ENCODE results near the gene UTP25. TPM values are rescaled to one million over a fixed set of nuclear protein-coding genes. Genes with fewer than 3 reads are reported as not detected.
"Not testable (repeated sequence)": the region's sequence is repeated elsewhere in the genome, so short reads cannot be mapped to it uniquely, and the experiment has no call there.

Gene UTP25
- polyA plus RNA-seq (ENCODE audit: insufficient read length in 12 of 12): 1 to 10 TPM in 11 of 12 donors, not detected in 1; 6.4 to 8.9 (median 7.4) TPM
- long read RNA-seq, donor 1, full-length matches to known transcripts: 3 of 3 reads
- long read RNA-seq, donor 1, partial matches to known transcripts: 0 of 3 reads
- long read RNA-seq, donor 1, other reads (novel, unspliced or antisense): 0 of 3 reads
- long read RNA-seq, donor 2, full-length matches to known transcripts: 4 of 4 reads
- long read RNA-seq, donor 2, partial matches to known transcripts: 0 of 4 reads
- long read RNA-seq, donor 2, other reads (novel, unspliced or antisense): 0 of 4 reads
- long read RNA-seq, donor 3, full-length matches to known transcripts: 1 of 1 reads
- long read RNA-seq, donor 3, partial matches to known transcripts: 0 of 1 reads
- long read RNA-seq, donor 3, other reads (novel, unspliced or antisense): 0 of 1 reads
- long read RNA-seq, donor 4, full-length matches to known transcripts: 1 of 1 reads
- long read RNA-seq, donor 4, partial matches to known transcripts: 0 of 1 reads
- long read RNA-seq, donor 4, other reads (novel, unspliced or antisense): 0 of 1 reads
- long read RNA-seq, donor 5, full-length matches to known transcripts: 5 of 14 reads
- long read RNA-seq, donor 5, partial matches to known transcripts: 9 of 14 reads
- long read RNA-seq, donor 5, other reads (novel, unspliced or antisense): 0 of 14 reads
- long read RNA-seq, donor 6, full-length matches to known transcripts: 1 of 1 reads
- long read RNA-seq, donor 6, partial matches to known transcripts: 0 of 1 reads
- long read RNA-seq, donor 6, other reads (novel, unspliced or antisense): 0 of 1 reads
- long read RNA-seq, donor 7: 0 reads
- long read RNA-seq, donor 8, full-length matches to known transcripts: 2 of 2 reads
- long read RNA-seq, donor 8, partial matches to known transcripts: 0 of 2 reads
- long read RNA-seq, donor 8, other reads (novel, unspliced or antisense): 0 of 2 reads
- long read RNA-seq, donor 9, full-length matches to known transcripts: 1 of 1 reads
- long read RNA-seq, donor 9, partial matches to known transcripts: 0 of 1 reads
- long read RNA-seq, donor 9, other reads (novel, unspliced or antisense): 0 of 1 reads
- long read RNA-seq, donor 10, full-length matches to known transcripts: 1 of 1 reads
- long read RNA-seq, donor 10, partial matches to known transcripts: 0 of 1 reads
- long read RNA-seq, donor 10, other reads (novel, unspliced or antisense): 0 of 1 reads
- long read RNA-seq, donor 11, full-length matches to known transcripts: 3 of 3 reads
- long read RNA-seq, donor 11, partial matches to known transcripts: 0 of 3 reads
- long read RNA-seq, donor 11, other reads (novel, unspliced or antisense): 0 of 3 reads

- DNase-seq: peak; percentile 95
These were observed at the start of gene UTP25 for GRCh38 chr1:209827384-209828262. Gene UTP25 (plus strand): TSS chr1:209827972. CDS start chr1:209828064, 92 bp downstream.

DNA sequence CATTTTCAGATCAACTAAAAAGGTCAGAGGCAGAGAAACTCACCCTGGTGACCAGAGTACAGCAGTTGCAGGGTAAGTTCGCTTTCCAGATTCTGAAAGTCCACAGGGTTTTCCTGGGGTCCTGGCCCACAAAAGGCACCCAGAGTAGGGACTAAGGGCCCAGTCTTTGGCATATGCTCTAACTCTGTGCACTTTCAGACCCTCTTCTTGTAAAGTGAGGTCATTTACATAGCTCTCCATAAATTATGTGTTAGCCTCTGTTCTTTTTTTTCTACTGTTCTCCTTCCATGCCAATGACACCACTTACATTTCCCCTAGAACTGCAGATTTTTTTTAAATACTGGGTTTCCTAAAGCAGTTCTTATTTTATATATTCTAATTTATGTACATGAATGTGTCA lies 49.7 kb upstream of the UTP25 start:
- DNase-seq: no peak

- DNase-seq: no peak
These were observed 47.5 kb upstream of the UTP25 start for GRCh38 chr1:209780268-209780667.

DNA sequence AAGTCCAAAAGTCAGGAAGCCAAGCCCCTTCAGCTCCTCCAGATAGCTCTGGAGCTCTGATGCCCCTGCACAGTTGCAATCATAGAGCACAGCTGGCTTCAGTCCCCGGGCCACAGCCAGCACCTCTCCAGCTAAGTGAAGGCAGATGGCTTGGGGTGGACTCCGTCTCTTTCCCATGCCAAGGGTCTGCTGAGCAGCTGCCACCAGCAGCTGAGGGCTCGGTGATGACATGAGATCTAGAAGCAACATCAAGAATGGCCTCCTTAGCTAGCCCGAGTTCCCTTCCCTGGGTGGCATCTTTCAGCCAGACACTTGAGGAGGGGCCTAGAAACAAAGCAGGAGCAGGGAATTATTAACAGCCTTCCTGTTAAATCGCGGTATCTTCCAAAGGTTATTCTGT lies 44.4 kb upstream of the UTP25 start:
- no peak for DNase-seq

GRCh38 chr1:209784265-209785169 lies 43.3 kb upstream of the UTP25 start, which contains the start of gene C1orf74:
Gene C1orf74 (minus strand): TSS chr1:209784559. CDS start chr1:209783634, 925 bp downstream.
- DNase-seq: peak; percentile 99

DNA sequence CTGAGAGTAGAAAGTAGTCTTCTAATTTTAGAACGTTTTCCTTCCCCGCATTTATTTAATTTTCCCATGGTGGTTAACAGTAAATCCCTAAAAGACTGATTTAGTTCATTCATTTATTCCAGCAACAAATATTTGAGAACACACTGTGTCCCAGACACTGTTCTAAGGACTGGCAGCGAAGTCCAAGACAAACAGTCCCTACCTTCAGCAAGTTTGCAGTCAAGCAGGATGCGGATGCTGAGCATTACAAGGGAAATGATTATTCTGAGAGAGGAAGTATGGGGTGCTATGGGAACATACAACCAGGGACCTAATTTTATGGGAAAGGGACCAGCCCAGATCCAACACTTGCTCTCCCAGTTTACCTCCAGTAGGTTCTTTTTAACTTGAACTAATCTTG lies 42.2 kb upstream of the UTP25 start:
- DNase-seq: no peak

GRCh38 chr1:209786146-209786545 lies 41.6 kb upstream of the UTP25 start:
- DNase-seq: no peak

DNA sequence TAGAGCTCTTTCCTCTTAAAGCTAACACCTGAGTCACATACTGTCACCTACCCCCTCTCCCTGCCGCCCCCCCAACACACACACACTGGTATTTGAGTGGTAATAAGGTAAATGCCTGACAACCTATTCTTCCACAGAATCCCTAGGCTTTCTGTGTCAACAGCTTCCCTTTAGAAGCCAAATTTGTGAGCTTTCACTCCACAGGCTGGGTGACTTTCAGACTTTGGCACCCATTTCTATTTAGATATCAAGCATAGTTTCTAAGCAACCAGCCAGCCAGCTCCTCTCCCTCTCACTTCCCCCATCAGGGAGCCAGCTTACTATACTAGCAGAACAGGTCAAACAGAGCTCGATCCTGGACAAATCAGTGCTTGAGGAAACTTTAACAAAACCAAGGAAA lies 40.2 kb upstream of the UTP25 start:
- no peak for DNase-seq

DNA sequence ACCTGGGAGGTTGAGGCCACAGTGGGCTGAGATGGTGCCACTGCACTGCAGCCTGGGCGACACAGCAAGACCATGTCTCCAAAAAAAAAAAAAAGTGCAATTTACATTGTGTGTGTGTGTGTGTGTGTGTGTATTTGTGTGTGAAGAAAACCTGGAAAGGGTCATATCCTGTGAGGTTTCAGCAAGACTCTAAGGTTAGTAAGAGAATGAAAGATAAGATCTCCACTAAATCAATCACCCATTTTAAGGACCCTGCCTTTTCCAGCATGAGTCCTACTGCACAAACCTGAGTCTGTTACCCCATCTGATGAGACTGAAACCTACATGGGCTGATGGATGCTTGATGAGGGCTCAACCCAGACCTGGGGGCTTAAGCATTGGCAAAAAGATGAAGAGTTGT lies 38.5 kb upstream of the UTP25 start:
- no peak for DNase-seq

- DNase-seq: no peak
These were observed 37.2 kb upstream of the UTP25 start for GRCh38 chr1:209790286-209791193.

GRCh38 chr1:209791920-209792319 lies 35.9 kb upstream of the UTP25 start:
- no peak for DNase-seq

GRCh38 chr1:209793711-209794110 lies 34.1 kb upstream of the UTP25 start:
- DNase-seq: not testable (repeated sequence)

DNA sequence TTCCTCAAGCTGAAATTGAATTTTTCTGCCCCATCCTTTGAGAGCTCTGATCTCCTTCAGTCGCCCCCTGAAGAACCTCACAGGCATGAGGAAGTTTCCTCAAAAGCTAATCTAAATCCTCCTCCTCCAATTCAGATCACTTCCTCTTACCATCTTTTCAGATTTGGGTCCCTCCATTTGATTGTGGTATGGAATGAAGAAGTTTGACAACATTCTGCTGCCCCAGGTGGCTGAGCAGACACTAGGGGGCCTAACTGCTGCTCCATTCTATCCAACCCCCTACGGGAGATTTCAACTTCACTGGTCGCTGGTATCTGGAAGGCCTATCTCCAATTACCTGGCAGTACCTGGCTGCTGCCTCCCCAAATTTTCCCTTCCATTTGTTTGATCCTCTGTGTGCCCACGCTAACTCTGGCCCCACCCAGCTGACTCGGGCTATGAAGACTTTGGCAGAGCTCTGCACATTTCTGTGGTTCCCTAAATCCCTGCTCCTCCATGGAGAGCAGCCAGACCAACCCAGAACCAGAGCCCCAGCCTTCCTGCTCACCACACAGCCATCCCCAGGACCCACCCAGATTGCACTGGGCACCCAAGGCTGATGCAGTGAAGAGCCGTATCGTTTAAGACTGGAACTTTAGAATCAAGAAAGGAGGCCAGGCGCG lies 29.7 kb upstream of the UTP25 start:
- DNase-seq: no peak

DNA sequence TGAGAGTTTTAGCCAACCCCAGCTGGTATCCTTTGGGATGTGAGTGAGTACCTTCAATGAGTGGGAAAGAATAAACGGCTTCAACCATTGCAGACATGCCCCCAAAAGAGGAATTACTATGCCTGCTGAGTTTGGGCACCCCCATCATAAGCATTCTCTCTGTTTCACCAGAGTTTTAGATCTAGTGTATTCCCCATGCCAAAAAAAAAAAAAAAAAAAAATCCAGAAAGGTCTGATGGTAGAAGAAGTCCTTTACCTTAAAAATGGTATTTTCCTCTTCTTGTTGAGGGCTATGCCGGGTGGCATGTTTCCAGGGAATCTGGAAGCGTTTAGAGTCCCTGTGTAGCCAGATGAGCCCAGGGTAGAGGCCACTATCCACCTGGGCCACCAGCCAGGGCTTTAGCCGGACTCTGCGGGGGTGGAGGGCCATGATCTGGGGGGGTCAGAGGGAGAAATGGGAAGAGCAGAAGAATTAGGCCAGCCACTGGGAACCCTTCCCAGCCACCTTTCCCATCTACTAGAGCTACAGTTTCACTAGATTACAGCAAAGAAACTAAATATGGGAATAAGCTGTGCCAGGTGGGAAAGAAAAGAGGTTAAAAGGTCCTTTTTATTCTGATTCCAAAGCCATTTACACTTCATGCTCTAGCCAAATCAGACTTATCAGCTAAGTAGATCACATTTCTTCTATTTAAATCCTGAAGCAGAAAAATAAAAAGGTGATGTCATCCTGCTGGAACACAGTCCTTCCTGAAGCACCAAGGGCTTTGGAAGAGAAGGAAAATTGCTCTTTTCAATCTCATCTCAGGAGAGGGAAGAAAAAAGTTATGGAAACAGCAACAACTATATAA lies 26.6 kb upstream of the UTP25 start:
- peak; percentile 59 for DNase-seq

DNA sequence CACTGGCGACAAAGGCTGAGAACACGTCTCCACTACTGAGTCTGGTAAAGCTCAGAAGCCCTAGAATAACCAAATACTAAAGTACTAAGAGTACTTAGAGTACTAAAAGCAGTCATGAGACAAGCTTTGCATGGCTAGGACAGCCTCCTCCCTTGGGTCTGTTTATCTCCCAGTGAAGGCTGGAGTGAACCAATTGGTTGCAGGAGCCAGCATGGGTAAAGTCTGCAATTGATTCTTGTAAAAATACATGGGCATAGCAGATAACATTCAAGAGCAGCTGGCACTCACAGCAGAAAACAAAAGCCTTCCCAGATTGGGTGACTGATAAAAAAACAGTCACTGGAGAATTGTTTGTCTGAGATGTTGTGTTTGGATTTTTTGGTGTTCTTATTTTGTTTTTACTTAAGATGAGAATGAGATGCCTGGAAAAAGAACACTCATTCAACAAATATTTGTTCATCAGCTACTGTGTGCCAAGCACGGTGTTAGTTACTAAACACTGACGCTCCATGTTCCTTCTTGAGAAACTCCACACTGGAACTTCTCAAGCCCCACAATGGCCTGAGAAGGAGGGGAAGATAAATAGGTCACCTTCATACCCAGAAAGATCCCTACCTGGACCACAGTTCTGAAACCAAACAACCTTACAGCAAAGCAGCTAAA lies 25.5 kb upstream of the UTP25 start:
- no peak for DNase-seq

- no peak for DNase-seq
These were observed 25.0 kb upstream of the UTP25 start for GRCh38 chr1:209802780-209803152.

Measured in muscle of arm (tissue), 14 donors.